Amniotic epithelial cell (primary cell): ENCODE results near the gene FNDC3B.

Source experiments
- DNase-seq: peaks from one replicate; pipeline ENCODE4 v3.0.0-alpha.2; 2010; ENCODE audit warnings: low read depth

The FNDC3B gene

DNA sequence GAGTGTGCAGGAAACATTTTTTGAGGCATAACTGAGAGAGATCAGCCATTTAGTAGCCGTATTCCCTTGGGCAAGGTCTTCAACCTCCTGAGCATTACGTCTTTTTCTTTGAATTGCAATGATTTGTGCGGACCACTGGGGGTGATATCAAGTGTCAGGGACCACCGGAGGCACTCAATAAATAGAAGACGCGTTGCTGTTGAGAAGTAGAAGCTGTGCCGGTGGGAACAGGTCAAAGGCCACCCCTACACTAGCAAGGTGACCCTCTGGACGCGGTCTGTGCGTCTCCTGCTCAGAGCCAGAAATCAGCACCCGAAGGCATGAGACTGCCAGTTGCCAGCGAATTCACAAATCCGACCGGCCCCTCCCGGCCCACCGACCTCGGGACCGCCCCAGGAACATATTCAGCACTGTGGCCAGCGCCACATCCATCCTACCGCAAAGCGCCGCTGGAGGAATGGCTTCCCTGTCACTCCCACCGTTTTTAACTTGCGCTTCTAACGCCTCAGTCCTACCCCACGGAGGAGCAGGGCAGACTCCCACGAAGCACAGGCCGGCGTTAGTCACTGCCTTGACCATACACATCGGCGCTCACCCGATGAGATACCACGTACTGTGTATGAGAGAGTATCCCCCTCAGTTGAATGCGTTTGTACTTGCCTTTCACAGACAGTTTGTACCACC is 410.2 kb downstream of the FNDC3B start:
- peak; percentile 41 for DNase-seq
